ENCODE measurements around the gene GTF3C5.

- TF ChIP-seq CTCF (IDR thresholded peaks at IDR 0.05; ENCODE audit: poor library complexity, severe bottlenecking) (no peak), MXI1 (conservative IDR thresholded peaks at IDR 0.05; ENCODE audit: poor library complexity, severe bottlenecking) (no peak), POLR2AphosphoS5 (IDR thresholded peaks at IDR 0.05) (no peak), RAD21 (conservative IDR thresholded peaks at IDR 0.05) (no peak)
Measured at GRCh38 chr9:133050142-133050541, 19.3 kb downstream of the GTF3C5 start.

All from neural cell (in vitro differentiated cells).